K562 (cell line): ENCODE measurements around the gene LRP1. TPM values are rescaled to one million over a fixed set of nuclear protein-coding genes. Genes with fewer than 3 reads are reported as not detected.

Source experiments
- BACH1 ChIP-seq: fragments of 200-800 bp; sonication (Bioruptor generic); IDR thresholded peaks from 2 replicates; pipeline ENCODE4 v1.6.1; 2016; ENCODE audit warnings: missing genetic modification characterization, missing compliant biosample characterization
- BRF1 ChIP-seq: IDR thresholded peaks from 3 replicates; pipeline ENCODE4 v1.6.1; 2011; ENCODE audit warnings: borderline replicate concordance, mild to moderate bottlenecking; ENCODE audit not compliant: insufficient read length; ENCODE audit errors: extremely low read depth
- CAMTA2 ChIP-seq: fragments of 250-450 bp; sonication (Bioruptor Pico); conservative IDR thresholded peaks from 2 replicates; pipeline ENCODE4 v1.5.1; 2022
- CCAR2 ChIP-seq: fragments of 200-400 bp; formaldehyde crosslinking; IDR thresholded peaks from 2 replicates; pipeline ENCODE4 v1.6.1; 2017; ENCODE audit warnings: mild to moderate bottlenecking, low read depth, low read length
- CCNT2 ChIP-seq: IDR thresholded peaks from 2 replicates; pipeline ENCODE4 v1.6.1; 2011; ENCODE audit warnings: borderline replicate concordance, low read depth, mild to moderate bottlenecking, moderate library complexity, mixed read lengths, low read length; ENCODE audit not compliant: insufficient read length; ENCODE audit errors: extremely low read depth
- CREM ChIP-seq: IDR thresholded peaks from 2 replicates; pipeline ENCODE4 v1.6.1; 2014; ENCODE audit warnings: antibody characterized with exemption, low read depth
- CXXC5 ChIP-seq: fragments of 250-450 bp; sonication (Bioruptor Pico); IDR thresholded peaks from 2 replicates; pipeline ENCODE4 v1.8.0; 2022; ENCODE audit warnings: inconsistent platforms, mild to moderate bottlenecking, moderate library complexity
- EP300 ChIP-seq: IDR thresholded peaks from 2 replicates; pipeline ENCODE4 v1.6.1; 2012; ENCODE audit warnings: low read length, improper control_type of control experiment
- FOXP1 ChIP-seq: sonication (generic); formaldehyde crosslinking; IDR thresholded peaks from 2 replicates; pipeline ENCODE4 v1.8.0; 2022; ENCODE audit warnings: mild to moderate bottlenecking, missing genetic modification reagents
- HDGF ChIP-seq: fragments of 450-650 bp; IDR thresholded peaks from 2 replicates; pipeline ENCODE4 v1.6.1; 2016
- HOMEZ ChIP-seq: fragments of 250-450 bp; sonication (Bioruptor Pico); IDR thresholded peaks from 2 replicates; pipeline ENCODE4 v1.4.0; 2020; ENCODE audit warnings: mild to moderate bottlenecking, moderate library complexity
- LCOR ChIP-seq: sonication (generic); formaldehyde crosslinking; IDR thresholded peaks from 2 replicates; pipeline ENCODE4 v1.8.0; 2022; ENCODE audit warnings: mild to moderate bottlenecking, missing genetic modification reagents
- MTA3 ChIP-seq: fragments of 450-650 bp; formaldehyde crosslinking; IDR thresholded peaks from 2 replicates; pipeline ENCODE4 v1.6.1; 2017; ENCODE audit warnings: mild to moderate bottlenecking, borderline replicate concordance
- RBM25 ChIP-seq: fragments of 200-400 bp; formaldehyde crosslinking; IDR thresholded peaks from 2 replicates; pipeline ENCODE4 v1.6.1; 2018; ENCODE audit warnings: low read length, low read depth, moderate library complexity; ENCODE audit not compliant: severe bottlenecking
- RCOR1 ChIP-seq, 2 experiments: IDR thresholded peaks; 2 replicates each; pipeline ENCODE4 v1.6.1; 2012; ENCODE audit warnings: low read depth in 2 of 2, low read length in 2 of 2, borderline replicate concordance in 1 of 2, improper control_type of control experiment in 1 of 2
- SRSF1 ChIP-seq: fragments of 200-400 bp; formaldehyde crosslinking; IDR thresholded peaks from 2 replicates; pipeline ENCODE4 v1.6.1; 2017; ENCODE audit warnings: mild to moderate bottlenecking, low read depth, low read length, moderate library complexity
- TARDBP ChIP-seq: fragments of 450-650 bp; IDR thresholded peaks from 2 replicates; pipeline ENCODE4 v1.6.1; 2016
- ZBED1 ChIP-seq: IDR thresholded peaks from 2 replicates; pipeline ENCODE4 v1.6.1; 2014
- ZBTB7A ChIP-seq: IDR thresholded peaks from 2 replicates; pipeline ENCODE4 v1.6.1; 2011; ENCODE audit warnings: low read depth, mild to moderate bottlenecking, low read length, moderate library complexity, borderline replicate concordance; ENCODE audit not compliant: control insufficient read depth
- ZNF134 ChIP-seq: fragments of 250-450 bp; sonication (Bioruptor Pico); conservative IDR thresholded peaks from 2 replicates; pipeline ENCODE4 v1.4.0; 2020
- ZNF316 ChIP-seq: fragments of 450-650 bp; IDR thresholded peaks from 2 replicates; pipeline ENCODE4 v1.6.1; 2016
- ZNF586 ChIP-seq: fragments of 450-650 bp; formaldehyde crosslinking; conservative IDR thresholded peaks from 2 replicates; pipeline ENCODE4 v1.4.0; 2020; ENCODE audit warnings: mild to moderate bottlenecking, moderate library complexity
- polyA plus RNA-seq, 8 experiments: library from polyadenylated mRNA; depleted of rRNA in 4 of 8; stranded (reverse) in 5 of 8; unstranded in 3 of 8; fragments of >200 nt; fragmentation: Nextera tagmentation in 2 of 8; fragmentation: Illumina TruSeq in 1 of 8; extraction: Ambion mirVana in 2 of 8; extraction: Trizol in 1 of 8; gene quantifications; 2 replicates each; pipeline versions ENCODE4 v1.2.1 to v1.2.3, GENCODE V29; 2011 to 2014; ENCODE audit warnings: inconsistent platforms in 1 of 8, missing spikeins in 1 of 8
- total RNA-seq, 7 experiments: library from RNA; depleted of rRNA in 6 of 7; stranded (reverse); fragments of >200 nt in 6 of 7; fragmentation: Illumina TruSeq in 2 of 7; extraction: Trizol in 2 of 7; gene quantifications; 2 replicates each; pipeline versions ENCODE4 v1.2.1 to v1.2.3, GENCODE V29; 2011 to 2021; ENCODE audit warnings: low replicate concordance in 1 of 7
- TF ChIP-seq, protein P1 (sequence below): sonication (generic); formaldehyde crosslinking; IDR thresholded peaks from 2 replicates; pipeline ENCODE4 v1.8.1; 2023; ENCODE audit warnings: mild to moderate bottlenecking, missing genetic modification reagents, moderate library complexity
- TF ChIP-seq, protein P2 (sequence below): sonication (generic); formaldehyde crosslinking; IDR thresholded peaks from 2 replicates; pipeline ENCODE4 v1.8.0; 2022; ENCODE audit warnings: missing genetic modification reagents, mild to moderate bottlenecking, borderline replicate concordance

Gene LRP1
- total and polyA plus RNA-seq, 9 of the 15 experiments (the other 6 are each of a cell fraction or from before 2014, with no cell fraction given) = 0.04 to 0.64 (median 0.19) TPM; not detected in 2

- TF ChIP-seq, protein P1, sequence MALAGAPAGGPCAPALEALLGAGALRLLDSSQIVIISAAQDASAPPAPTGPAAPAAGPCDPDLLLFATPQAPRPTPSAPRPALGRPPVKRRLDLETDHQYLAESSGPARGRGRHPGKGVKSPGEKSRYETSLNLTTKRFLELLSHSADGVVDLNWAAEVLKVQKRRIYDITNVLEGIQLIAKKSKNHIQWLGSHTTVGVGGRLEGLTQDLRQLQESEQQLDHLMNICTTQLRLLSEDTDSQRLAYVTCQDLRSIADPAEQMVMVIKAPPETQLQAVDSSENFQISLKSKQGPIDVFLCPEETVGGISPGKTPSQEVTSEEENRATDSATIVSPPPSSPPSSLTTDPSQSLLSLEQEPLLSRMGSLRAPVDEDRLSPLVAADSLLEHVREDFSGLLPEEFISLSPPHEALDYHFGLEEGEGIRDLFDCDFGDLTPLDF (CRISPR knock-in tag) = no peak
- TF ChIP-seq RBM25 (no peak), HDGF (no peak), TARDBP (no peak), SRSF1 (no peak), CXXC5 (CRISPR knock-in tag) (peak; percentile 50), ZNF586 (CRISPR knock-in tag) (no peak; the same call in 1 of the 2 replicates), BRF1 (no peak), CCAR2 (no peak), LCOR (CRISPR knock-in tag) (no peak), CAMTA2 (CRISPR knock-in tag) (no peak), CCNT2 (peak; percentile 23), ZBTB7A (0 out of 2 replicates have a peak, but pooled peaks have one; percentile 45), BACH1 (no peak; the same call in 1 of the 2 replicates), ZBED1 (no peak), ZNF316 (no peak), CREM (no peak), MTA3 (no peak; the same call in 1 of the 2 replicates), RCOR1 (IDR thresholded peaks at IDR 0.05; ENCODE audit: borderline replicate concordance in 1 of 2, low read depth in 2 of 2, low read length in 2 of 2) (peak in 1 of 2 experiments; percentile 80; a peak in 2 of 4 replicates), HOMEZ (CRISPR knock-in tag) (no peak), EP300 (peak; percentile 25; the same call in 1 of the 2 replicates), ZNF134 (CRISPR knock-in tag) (no peak), FOXP1 (CRISPR knock-in tag) (no peak)
- TF ChIP-seq, protein P2, sequence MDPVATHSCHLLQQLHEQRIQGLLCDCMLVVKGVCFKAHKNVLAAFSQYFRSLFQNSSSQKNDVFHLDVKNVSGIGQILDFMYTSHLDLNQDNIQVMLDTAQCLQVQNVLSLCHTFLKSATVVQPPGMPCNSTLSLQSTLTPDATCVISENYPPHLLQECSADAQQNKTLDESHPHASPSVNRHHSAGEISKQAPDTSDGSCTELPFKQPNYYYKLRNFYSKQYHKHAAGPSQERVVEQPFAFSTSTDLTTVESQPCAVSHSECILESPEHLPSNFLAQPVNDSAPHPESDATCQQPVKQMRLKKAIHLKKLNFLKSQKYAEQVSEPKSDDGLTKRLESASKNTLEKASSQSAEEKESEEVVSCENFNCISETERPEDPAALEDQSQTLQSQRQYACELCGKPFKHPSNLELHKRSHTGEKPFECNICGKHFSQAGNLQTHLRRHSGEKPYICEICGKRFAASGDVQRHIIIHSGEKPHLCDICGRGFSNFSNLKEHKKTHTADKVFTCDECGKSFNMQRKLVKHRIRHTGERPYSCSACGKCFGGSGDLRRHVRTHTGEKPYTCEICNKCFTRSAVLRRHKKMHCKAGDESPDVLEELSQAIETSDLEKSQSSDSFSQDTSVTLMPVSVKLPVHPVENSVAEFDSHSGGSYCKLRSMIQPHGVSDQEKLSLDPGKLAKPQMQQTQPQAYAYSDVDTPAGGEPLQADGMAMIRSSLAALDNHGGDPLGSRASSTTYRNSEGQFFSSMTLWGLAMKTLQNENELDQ (CRISPR knock-in tag) = no peak
Measured at GRCh38 chr12:57110104-57111030, 17.9 kb upstream of the LRP1 start (continued).
